Testis (tissue), 2 donors: ENCODE measurements around the gene GALR3.

ENCODE experiments used
- POLR2A ChIP-seq: fragments of 450-650 bp; IDR thresholded peaks from one replicate; pipeline ENCODE4 v1.6.1; 2017; ENCODE audit warnings: antibody characterized with exemption, mild to moderate bottlenecking, moderate library complexity
- TF ChIP-seq, protein P1 (sequence below), 3 experiments: fragments of 450-650 bp in 2 of 3; fragments of 200-600 bp in 1 of 3; sonication (generic) in 1 of 3; IDR thresholded peaks; one replicate each; pipeline ENCODE4 v1.5.1; 2016 to 2019; ENCODE audit warnings: antibody characterized with exemption in 3 of 3, mild to moderate bottlenecking in 2 of 3, moderate library complexity in 1 of 3

DNA sequence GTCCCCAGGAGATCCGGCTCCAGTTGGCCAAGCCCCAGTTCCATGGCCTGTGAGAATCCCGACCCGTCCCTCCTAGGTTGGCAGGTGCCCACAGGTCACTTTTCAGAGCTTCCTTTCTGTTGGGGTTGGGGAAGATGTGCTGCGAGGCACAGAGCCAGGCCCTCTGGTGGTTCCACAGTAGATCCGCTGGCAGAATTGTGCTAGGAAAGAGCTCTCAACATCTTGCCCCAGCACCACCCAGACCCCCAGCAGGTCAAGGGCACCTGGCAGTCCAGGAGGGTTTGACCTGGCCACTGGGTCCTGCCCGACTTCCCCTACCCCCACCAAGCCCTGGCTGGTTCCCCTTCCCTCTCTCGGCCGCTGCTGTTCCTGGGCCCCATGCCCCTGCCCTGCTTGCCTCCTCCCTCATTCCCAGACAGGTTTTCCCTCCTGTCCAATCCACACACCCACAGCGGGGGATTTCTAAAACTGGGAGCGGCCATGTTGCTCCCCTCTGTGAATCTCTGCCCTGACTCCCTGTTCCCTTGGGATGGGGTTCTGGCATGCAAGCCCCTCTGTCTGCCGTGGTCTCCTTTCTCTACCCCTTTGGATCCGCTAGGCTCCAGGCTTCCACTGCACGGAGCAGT, 41.6 kb upstream of the GALR3 start:
- no peak for TF ChIP-seq POLR2A
- TF ChIP-seq, protein P1, sequence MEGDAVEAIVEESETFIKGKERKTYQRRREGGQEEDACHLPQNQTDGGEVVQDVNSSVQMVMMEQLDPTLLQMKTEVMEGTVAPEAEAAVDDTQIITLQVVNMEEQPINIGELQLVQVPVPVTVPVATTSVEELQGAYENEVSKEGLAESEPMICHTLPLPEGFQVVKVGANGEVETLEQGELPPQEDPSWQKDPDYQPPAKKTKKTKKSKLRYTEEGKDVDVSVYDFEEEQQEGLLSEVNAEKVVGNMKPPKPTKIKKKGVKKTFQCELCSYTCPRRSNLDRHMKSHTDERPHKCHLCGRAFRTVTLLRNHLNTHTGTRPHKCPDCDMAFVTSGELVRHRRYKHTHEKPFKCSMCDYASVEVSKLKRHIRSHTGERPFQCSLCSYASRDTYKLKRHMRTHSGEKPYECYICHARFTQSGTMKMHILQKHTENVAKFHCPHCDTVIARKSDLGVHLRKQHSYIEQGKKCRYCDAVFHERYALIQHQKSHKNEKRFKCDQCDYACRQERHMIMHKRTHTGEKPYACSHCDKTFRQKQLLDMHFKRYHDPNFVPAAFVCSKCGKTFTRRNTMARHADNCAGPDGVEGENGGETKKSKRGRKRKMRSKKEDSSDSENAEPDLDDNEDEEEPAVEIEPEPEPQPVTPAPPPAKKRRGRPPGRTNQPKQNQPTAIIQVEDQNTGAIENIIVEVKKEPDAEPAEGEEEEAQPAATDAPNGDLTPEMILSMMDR (IDR thresholded peaks at IDR 0.05) = no peak
